ENCODE data around the gene CAMKK2. TPM values are rescaled to one million over a fixed set of nuclear protein-coding genes. Genes with fewer than 3 reads are reported as not detected.

The CAMKK2 gene
- total RNA-seq (2022; extraction: Qiagen RNA extraction; ENCODE audit: low read depth): 21.1 to 26.3 TPM (median 25.6 TPM) in 5 replicates

GRCh38 chr12:121296618-121297434 is at the start of gene CAMKK2:
CAMKK2 (minus strand) TSS chr12:121296709; CDS start chr12:121274526, 22,183 bp downstream.

GRCh38 chr12:121209624-121210572 is 86.6 kb downstream of the CAMKK2 start, which contains the start of gene P2RX4:
P2RX4 (plus strand) TSS chr12:121210129; CDS start chr12:121210165, 36 bp downstream.

Other genes starting within 250 kb of the CAMKK2 start
- gene P2RX7, start 163.8 kb downstream of the CAMKK2 start, total RNA-seq (2022; extraction: Qiagen RNA extraction; ENCODE audit: low read depth): not detected in 5 replicates
- 15.8 to 21.9 TPM (median 17.7 TPM) in 5 replicates for gene P2RX4, start 86.6 kb downstream of the CAMKK2 start, total RNA-seq (2022; extraction: Qiagen RNA extraction; ENCODE audit: low read depth)
- gene ANAPC5, start 55.7 kb upstream of the CAMKK2 start, total RNA-seq (2022; extraction: Qiagen RNA extraction; ENCODE audit: low read depth): 85.1 to 97.5 TPM (median 96.9 TPM) in 5 replicates
- gene RNF34, start 103.4 kb upstream of the CAMKK2 start, total RNA-seq (2022; extraction: Qiagen RNA extraction; ENCODE audit: low read depth): 36.4 to 39.5 TPM (median 37.8 TPM) in 5 replicates